CD8-positive, alpha-beta memory T cell (primary cell): ENCODE results near the gene KRAS. TPM values are rescaled to one million over a fixed set of nuclear protein-coding genes. Genes with fewer than 3 reads are reported as not detected.

Experiments
- CTCF ChIA-PET: fragments of 350-600 bp; sonication (Branson Sonifier 250); formaldehyde crosslinking; loops from one replicate; lab custom pipeline; 2021; ENCODE audit warnings: antibody characterized with exemption; lab: Charles Lee
- POLR2A ChIA-PET: fragments of 350-600 bp; sonication (Branson Sonifier 250); formaldehyde crosslinking; loops from one replicate; lab custom pipeline; 2021; ENCODE audit warnings: antibody characterized with exemption; lab: Charles Lee
- DNase-seq, 5 donors: peaks; one replicate each; pipeline versions ENCODE4 v3.0.0 to v3.0.0-alpha.2; 2020 to 2022; ENCODE audit warnings: mixed read lengths in 1 of 5
- H3K27ac ChIP-seq: one replicate; pipeline ENCODE4 v1.7.0; 2013; ENCODE audit warnings: low read depth, mild to moderate bottlenecking, low read length, moderate library complexity
- H3K27me3 ChIP-seq: 2 replicates; pipeline ENCODE4 v1.7.0; 2013; ENCODE audit warnings: low read length, mild to moderate bottlenecking; ENCODE audit not compliant: insufficient read depth, poor library complexity, severe bottlenecking
- H3K36me3 ChIP-seq: 2 replicates; pipeline ENCODE4 v1.7.0; 2013; ENCODE audit warnings: mild to moderate bottlenecking, low read length, moderate library complexity; ENCODE audit not compliant: insufficient read depth
- H3K4me1 ChIP-seq: 2 replicates; pipeline ENCODE4 v1.7.0; 2013; ENCODE audit warnings: mild to moderate bottlenecking, low read length, moderate library complexity; ENCODE audit not compliant: insufficient read depth
- H3K4me3 ChIP-seq: 2 replicates; pipeline ENCODE4 v1.7.0; 2013; ENCODE audit warnings: mild to moderate bottlenecking, low read length
- H3K9me3 ChIP-seq: 2 replicates; pipeline ENCODE4 v1.7.0; 2013; ENCODE audit warnings: mild to moderate bottlenecking, low read length
- H3K27ac Mint-ChIP-seq, 8 donors: one replicate each; pipeline ENCODE4 v1.8.0; 2020 to 2021; ENCODE audit warnings: mixed read lengths in 8 of 8, mild to moderate bottlenecking in 6 of 8, inconsistent platforms in 3 of 8, moderate library complexity in 3 of 8
- H3K27me3 Mint-ChIP-seq, 2 donors: one replicate each; pipeline ENCODE4 v1.8.0; 2020 to 2021; ENCODE audit warnings: mixed read lengths in 2 of 2, mild to moderate bottlenecking in 1 of 2, moderate library complexity in 1 of 2
- H3K36me3 Mint-ChIP-seq, 3 donors: one replicate each; pipeline ENCODE4 v1.8.0; 2020 to 2021; ENCODE audit warnings: mixed read lengths in 3 of 3, inconsistent platforms in 1 of 3, mild to moderate bottlenecking in 1 of 3
- H3K4me1 Mint-ChIP-seq, 3 donors: one replicate each; pipeline ENCODE4 v1.8.0; 2020 to 2021; ENCODE audit warnings: mixed read lengths in 3 of 3, inconsistent platforms in 1 of 3, mild to moderate bottlenecking in 1 of 3
- H3K4me3 Mint-ChIP-seq, 7 donors: one replicate each; pipeline ENCODE4 v1.8.0; 2020 to 2021; ENCODE audit warnings: mixed read lengths in 7 of 7, mild to moderate bottlenecking in 6 of 7, moderate library complexity in 4 of 7, inconsistent platforms in 2 of 7
- H3K9me3 Mint-ChIP-seq, 5 donors: one replicate each; pipeline ENCODE4 v1.8.0; 2020 to 2022; ENCODE audit warnings: mixed read lengths in 5 of 5, mild to moderate bottlenecking in 3 of 5, moderate library complexity in 2 of 5, inconsistent platforms in 1 of 5
- polyA plus RNA-seq: library from polyadenylated mRNA; unstranded; fragments of 300-500 nt; fragmentation: Illumina TruSeq; gene quantifications from one replicate; pipeline ENCODE4 v1.2.3, GENCODE V29; 2021
- total RNA-seq, 2 experiments: library from RNA; stranded (reverse); gene quantifications; one replicate each; pipeline ENCODE4 v1.2.3, GENCODE V29; 2021

KRAS gene
- total and polyA plus RNA-seq, 3 experiments from 2014 or later, result 24.9 to 56.5 (median 25.6) TPM

DNA sequence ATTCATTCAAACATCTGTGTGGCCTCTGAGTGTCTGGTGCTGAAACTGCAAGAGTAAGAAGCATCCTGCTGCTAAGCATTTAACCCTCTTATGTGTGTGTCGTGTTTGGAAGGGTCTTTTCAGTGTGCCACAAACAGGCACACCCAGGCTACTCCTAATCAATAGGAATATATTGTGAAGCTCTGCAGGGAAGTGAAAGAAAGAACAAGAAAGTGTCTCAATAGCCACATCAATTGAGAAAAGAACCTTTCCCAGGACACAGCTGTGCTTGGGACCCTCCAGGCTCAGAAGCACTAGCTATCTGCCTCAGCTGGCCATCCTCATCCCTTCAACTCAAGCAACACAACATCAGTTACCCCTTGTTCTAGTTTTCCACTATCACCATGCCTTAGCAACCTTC, 13.4 kb upstream of the KRAS start:
- Mint-ChIP-seq H3K9me3 (no peaks in the 10 kb centered on the region), H3K36me3 (peaks cover 0 to 8% (median 0%) of the 10 kb centered on the region in 3 donors), H3K27me3 (peaks cover 3 to 13% of the 10 kb centered on the region in 2 donors), H3K4me1 (no peaks in the 10 kb centered on the region), H3K4me3 (no peak overlapping the region), H3K27ac (no peak overlapping the region)
- POLR2A ChIA-PET, result no interaction called here
- CTCF ChIA-PET, result no interaction called here
- no peak for DNase-seq
- Histone ChIP-seq H3K36me3 (no peaks in the 10 kb centered on the region), H3K27me3 (no peaks in the 10 kb centered on the region), H3K4me3 (no peak overlapping the region), H3K4me1 (no peaks in the 10 kb centered on the region), H3K9me3 (no peaks in the 10 kb centered on the region), H3K27ac (no peak overlapping the region)

- no peak overlapping the region for H3K27ac ChIP-seq
- H3K4me3 ChIP-seq, result no peak overlapping the region
- no peaks in the 10 kb centered on the region for H3K4me1 ChIP-seq
- no peak overlapping the region for H3K4me3 Mint-ChIP-seq
- no peak overlapping the region for H3K27ac Mint-ChIP-seq
- H3K27me3 Mint-ChIP-seq, result peaks cover 3 to 13% of the 10 kb centered on the region in 2 donors
- no peaks in the 10 kb centered on the region for H3K9me3 Mint-ChIP-seq
- peaks cover 0 to 8% (median 0%) of the 10 kb centered on the region in 3 donors for H3K36me3 Mint-ChIP-seq
- DNase-seq, result no peak
- CTCF ChIA-PET, result no interaction called here
- H3K36me3 ChIP-seq, result no peaks in the 10 kb centered on the region
- H3K27me3 ChIP-seq, result no peaks in the 10 kb centered on the region
- H3K4me1 Mint-ChIP-seq, result no peaks in the 10 kb centered on the region
- POLR2A ChIA-PET, result no interaction called here
- no peaks in the 10 kb centered on the region for H3K9me3 ChIP-seq
Observed at GRCh38 chr12:25263594-25263993, 12.9 kb upstream of the KRAS start.

- no peak for DNase-seq
- no peaks in the 10 kb centered on the region for H3K4me1 ChIP-seq
- no peak overlapping the region for H3K27ac Mint-ChIP-seq
- no peaks in the 10 kb centered on the region for H3K4me1 Mint-ChIP-seq
- no peak overlapping the region for H3K4me3 Mint-ChIP-seq
- no peak overlapping the region for H3K27ac ChIP-seq
- H3K27me3 Mint-ChIP-seq, result peaks cover 3 to 13% of the 10 kb centered on the region in 2 donors
- peaks cover 0 to 8% (median 0%) of the 10 kb centered on the region in 3 donors for H3K36me3 Mint-ChIP-seq
- no peak overlapping the region for H3K4me3 ChIP-seq
- POLR2A ChIA-PET, result interaction anchor here (0.6 kb wide), 1 partner anchor 14 kb away, joined by 3 read pairs; no protein-coding TSS in a partner anchor
- H3K9me3 ChIP-seq, result no peaks in the 10 kb centered on the region
- no peaks in the 10 kb centered on the region for H3K36me3 ChIP-seq
- no peaks in the 10 kb centered on the region for H3K27me3 ChIP-seq
- CTCF ChIA-PET, result interaction anchor here (0.9 to 1.2 kb wide), 2 partner anchors 11 to 125 kb away, joined by 4 read pairs; no protein-coding TSS in a partner anchor
- H3K9me3 Mint-ChIP-seq, result no peaks in the 10 kb centered on the region
Observed at GRCh38 chr12:25262389-25263074, 11.8 kb upstream of the KRAS start.

- Mint-ChIP-seq H3K27ac (no peak overlapping the region), H3K27me3 (peaks cover 3 to 7% of the 10 kb centered on the region in 2 donors), H3K4me3 (no peak overlapping the region), H3K4me1 (peaks cover 3 to 7% (median 5%) of the 10 kb centered on the region in 3 donors), H3K9me3 (no peaks in the 10 kb centered on the region), H3K36me3 (peaks cover 0 to 8% (median 0%) of the 10 kb centered on the region in 3 donors)
- Histone ChIP-seq H3K4me3 (no peak overlapping the region), H3K36me3 (no peaks in the 10 kb centered on the region), H3K9me3 (no peaks in the 10 kb centered on the region), H3K27ac (no peak overlapping the region), H3K27me3 (no peaks in the 10 kb centered on the region), H3K4me1 (no peaks in the 10 kb centered on the region)
- ChIA-PET POLR2A (no interaction called here), CTCF (interaction anchor here (1.5 kb wide), 1 partner anchor 16 kb away, joined by 4 read pairs; no protein-coding TSS in a partner anchor)
- DNase-seq, result no peak
Observed at GRCh38 chr12:25257590-25258324, 7.0 kb upstream of the KRAS start.

DNA sequence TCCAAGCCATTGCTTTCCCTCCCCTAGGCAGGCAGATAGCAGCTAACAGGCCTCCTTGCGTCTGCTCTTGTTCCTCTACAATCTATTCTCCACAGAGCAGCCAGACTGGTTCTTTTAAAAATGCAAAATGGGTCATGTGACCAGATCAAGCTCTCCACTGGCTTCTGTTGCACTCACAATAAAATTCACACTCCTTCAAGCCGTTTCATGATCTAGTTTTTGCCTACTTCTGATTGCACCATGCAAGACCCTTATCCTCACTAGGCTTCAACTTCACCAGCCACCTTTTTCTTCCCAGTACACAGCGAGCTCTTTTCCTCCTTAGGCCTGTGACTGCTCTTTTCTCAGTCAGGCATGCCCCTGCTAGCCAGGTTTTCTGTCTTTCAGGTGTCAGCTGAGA, 6.1 kb upstream of the KRAS start:
- no peaks in the 10 kb centered on the region for H3K4me1 ChIP-seq
- no peaks in the 10 kb centered on the region for H3K36me3 ChIP-seq
- no peak overlapping the region for H3K27ac ChIP-seq
- Mint-ChIP-seq H3K9me3 (no peaks in the 10 kb centered on the region), H3K27ac (peak overlapping the region in 1 of 8 donors; percentile 10), H3K36me3 (peaks cover 0 to 8% (median 0%) of the 10 kb centered on the region in 3 donors), H3K4me1 (peaks cover 3 to 9% (median 7%) of the 10 kb centered on the region in 3 donors), H3K27me3 (peaks cover 3 to 7% of the 10 kb centered on the region in 2 donors), H3K4me3 (peak overlapping the region in 1 of 7 donors; percentile 21)
- DNase-seq, result no peak
- H3K27me3 ChIP-seq, result no peaks in the 10 kb centered on the region
- POLR2A ChIA-PET, result interaction anchor here (0.8 kb wide), 1 partner anchor 128 kb away, joined by 3 read pairs; no protein-coding TSS in a partner anchor
- CTCF ChIA-PET, result no interaction called here
- no peaks in the 10 kb centered on the region for H3K9me3 ChIP-seq
- H3K4me3 ChIP-seq, result no peak overlapping the region

DNA sequence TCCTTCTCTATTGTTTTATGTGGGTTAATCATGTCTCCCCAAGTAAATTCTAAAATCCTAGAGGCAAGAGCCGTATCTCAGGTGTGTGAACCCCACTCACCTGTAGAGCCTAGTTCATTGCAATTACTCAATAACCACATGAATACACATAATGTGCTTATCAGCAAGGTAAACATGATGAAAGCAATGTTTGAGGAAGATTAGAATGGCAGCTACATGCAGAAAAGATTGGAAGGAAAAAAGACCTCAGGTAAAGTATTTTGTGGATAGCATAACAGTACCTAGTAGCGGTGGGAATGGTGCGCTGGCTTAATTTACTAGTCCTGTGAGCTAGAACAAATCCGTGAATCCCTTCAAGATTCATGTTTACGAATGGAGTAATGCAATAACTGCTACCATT, 5.3 kb upstream of the KRAS start:
- no peak overlapping the region for H3K4me3 ChIP-seq

DNA sequence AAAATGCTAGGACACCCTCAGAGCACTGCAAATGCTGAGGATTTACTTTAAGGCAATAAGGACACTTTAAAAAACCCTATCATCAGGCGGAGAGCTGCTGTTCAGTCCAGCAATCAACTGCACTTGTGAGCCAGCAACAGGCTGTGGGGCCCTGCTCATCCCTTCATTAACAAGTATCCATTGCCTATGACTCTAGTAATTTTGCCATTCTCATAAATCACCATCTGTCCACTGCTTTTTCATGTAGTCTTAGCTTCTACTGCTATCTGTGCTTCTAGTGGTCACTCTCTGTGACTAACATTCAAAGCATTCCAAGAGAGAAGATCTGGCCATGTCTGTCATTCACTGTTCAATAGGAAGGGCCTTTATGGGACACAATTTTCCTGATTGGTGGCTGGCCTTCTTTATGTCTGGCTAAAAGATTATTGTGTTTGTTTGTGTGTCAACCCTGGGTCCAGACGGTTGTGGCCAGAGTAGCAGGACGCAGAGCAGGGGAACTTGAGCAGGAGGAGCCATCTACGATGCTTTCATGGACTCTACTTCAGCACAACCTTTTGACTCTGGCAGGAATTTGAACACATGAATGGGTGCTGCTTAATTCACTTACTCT, 3.6 kb upstream of the KRAS start:
- Histone ChIP-seq H3K4me3 (no peak overlapping the region), H3K27me3 (no peaks in the 10 kb centered on the region), H3K27ac (no peak overlapping the region), H3K9me3 (no peaks in the 10 kb centered on the region), H3K4me1 (peaks cover 5% of the 10 kb centered on the region), H3K36me3 (no peaks in the 10 kb centered on the region)
- H3K27ac Mint-ChIP-seq, result peak overlapping the region in 4 of 8 donors; percentile 3 to 62 (median 10)
- no peak for DNase-seq
- H3K27me3 Mint-ChIP-seq, result no peaks in the 10 kb centered on the region
- CTCF ChIA-PET, result interaction anchor here (1.4 kb wide), 1 partner anchor 129 kb away, joined by 3 read pairs; no protein-coding TSS in a partner anchor
- peaks cover 0 to 10% (median 0%) of the 10 kb centered on the region in 3 donors for H3K36me3 Mint-ChIP-seq
- peak overlapping the region in 1 of 7 donors; percentile 46 for H3K4me3 Mint-ChIP-seq
- H3K4me1 Mint-ChIP-seq, result peaks cover 15 to 22% (median 19%) of the 10 kb centered on the region in 3 donors
- POLR2A ChIA-PET, result no interaction called here
- no peaks in the 10 kb centered on the region for H3K9me3 Mint-ChIP-seq

More for the DNA sequence above, 5.3 kb upstream of the KRAS start:
- DNase-seq, result no peak
- H3K27ac ChIP-seq, result no peak overlapping the region
- Mint-ChIP-seq H3K36me3 (peaks cover 0 to 8% (median 0%) of the 10 kb centered on the region in 3 donors), H3K9me3 (no peaks in the 10 kb centered on the region), H3K27ac (peak overlapping the region in 1 of 8 donors; percentile 37), H3K4me1 (peaks cover 7 to 15% (median 12%) of the 10 kb centered on the region in 3 donors), H3K27me3 (peaks cover 3 to 7% of the 10 kb centered on the region in 2 donors), H3K4me3 (no peak overlapping the region)
- H3K27me3 ChIP-seq, result no peaks in the 10 kb centered on the region
- H3K4me1 ChIP-seq, result no peaks in the 10 kb centered on the region
- ChIA-PET CTCF (interaction anchor here (1.2 kb wide), 1 partner anchor 15 kb away, joined by 4 read pairs; no protein-coding TSS in a partner anchor), POLR2A (no interaction called here)
- no peaks in the 10 kb centered on the region for H3K9me3 ChIP-seq
- H3K36me3 ChIP-seq, result no peaks in the 10 kb centered on the region
